Hematopoietic multipotent progenitor cell (in vitro differentiated cells): Measurements from ENCODE around the gene ODF4. TPM values are rescaled to one million over a fixed set of nuclear protein-coding genes. Genes with fewer than 3 reads are reported as not detected.

Experiments used
- DNase-seq, 3 donors: peaks; one replicate each; pipeline ENCODE4 v3.0.0-alpha.2; 2011 to 2015; ENCODE audit warnings: low read depth in 2 of 3, low spot score in 2 of 3
- total RNA-seq: library from RNA; depleted of rRNA; stranded (reverse); fragments of >200 nt; gene quantifications from one replicate; pipeline ENCODE4 v1.2.3, GENCODE V29; 2012

The ODF4 gene, protein sequence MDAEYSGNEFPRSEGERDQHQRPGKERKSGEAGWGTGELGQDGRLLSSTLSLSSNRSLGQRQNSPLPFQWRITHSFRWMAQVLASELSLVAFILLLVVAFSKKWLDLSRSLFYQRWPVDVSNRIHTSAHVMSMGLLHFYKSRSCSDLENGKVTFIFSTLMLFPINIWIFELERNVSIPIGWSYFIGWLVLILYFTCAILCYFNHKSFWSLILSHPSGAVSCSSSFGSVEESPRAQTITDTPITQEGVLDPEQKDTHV
- total RNA-seq, result not detected

DNA sequence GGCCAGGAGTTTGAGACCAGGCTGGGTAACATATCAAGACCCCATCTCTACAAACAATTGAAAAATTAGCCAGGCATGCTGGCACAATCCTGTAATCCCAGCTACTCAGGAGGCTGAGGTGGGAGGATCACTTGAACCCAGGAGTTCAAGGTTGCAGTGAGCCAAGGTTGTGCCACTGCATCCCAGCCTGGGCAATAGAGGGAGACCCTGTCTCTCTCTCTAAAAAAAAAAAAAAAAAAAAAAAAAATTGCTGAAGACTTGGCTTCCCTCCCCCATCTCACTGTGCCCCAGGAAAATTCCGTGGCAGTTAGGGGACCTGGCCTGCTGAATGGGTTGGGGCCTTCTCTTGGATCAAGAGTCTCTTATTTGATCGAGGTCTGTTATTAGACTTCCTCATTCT is at the start of gene ODF4:
ODF4 (plus strand) TSS at position 301 of the 400 bp plus-strand sequence. CDS start 212 bp downstream, outside the sequence.
- DNase-seq, result no peak

DNA sequence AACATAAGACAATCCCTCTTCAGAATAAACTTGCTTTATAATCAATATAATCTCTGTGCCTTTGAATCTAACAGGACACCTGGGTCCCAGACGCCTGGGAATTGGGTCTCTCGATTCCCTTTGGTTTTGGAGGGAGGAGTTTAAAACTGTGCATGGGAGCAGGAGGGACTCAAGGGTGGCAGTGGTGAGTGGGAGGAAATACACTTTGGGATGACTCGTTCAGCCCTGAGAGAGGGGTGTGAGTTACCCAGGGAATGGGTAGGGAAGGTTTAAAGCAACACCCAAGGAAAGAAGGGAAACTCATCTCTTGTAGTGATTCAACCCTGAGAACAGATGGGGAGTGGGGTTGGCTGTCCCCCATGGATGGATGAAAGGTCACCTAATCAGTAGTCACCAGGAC is 49.6 kb upstream of the ODF4 start:
- DNase-seq, result no peak

GRCh38 chr17:8292639-8293395 is 46.8 kb upstream of the ODF4 start:
- no peak for DNase-seq

DNA sequence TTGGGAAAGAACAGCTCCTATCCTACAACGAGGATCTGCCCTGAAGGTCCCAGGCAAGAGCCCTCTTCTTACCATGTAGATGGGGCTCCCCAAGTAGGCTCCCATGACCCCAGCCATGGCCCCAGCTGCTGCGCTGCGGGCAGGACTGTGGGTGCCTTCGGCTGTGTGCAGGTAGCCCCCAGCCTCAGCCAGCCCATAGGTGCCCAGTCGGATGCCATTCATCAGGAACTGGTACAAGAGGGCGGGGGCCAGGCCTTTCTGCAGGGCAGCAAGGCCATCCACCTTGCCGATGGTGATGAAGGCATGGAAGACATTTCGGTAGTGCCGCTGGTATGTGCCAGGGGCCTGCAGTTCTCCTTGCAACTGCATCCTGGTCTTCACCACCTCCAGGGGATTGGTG is 45.3 kb upstream of the ODF4 start:
- DNase-seq, result no peak

GRCh38 chr17:8294814-8295316 is 44.8 kb upstream of the ODF4 start:
- no peak for DNase-seq

DNA sequence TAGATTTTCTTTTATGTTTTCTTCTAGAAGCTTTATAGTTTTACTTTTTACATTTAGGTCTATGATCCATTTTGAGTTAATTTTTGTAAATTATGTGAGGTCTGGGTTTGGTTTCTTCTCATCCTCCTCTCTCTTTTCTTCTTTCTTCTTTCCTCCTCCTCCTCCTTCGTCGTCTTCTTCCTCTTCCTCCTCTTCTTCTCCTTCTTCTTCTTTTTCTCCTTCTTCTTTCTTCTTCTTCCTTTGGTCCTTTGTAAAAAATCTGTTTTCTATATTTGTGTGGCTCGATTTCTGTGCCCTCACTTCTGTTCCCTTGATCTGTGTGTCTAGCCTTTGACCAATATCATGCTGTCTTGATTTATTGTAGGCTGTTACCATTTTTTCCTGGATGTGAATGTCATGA is 39.4 kb upstream of the ODF4 start:
- no peak for DNase-seq

GRCh38 chr17:8300627-8301242 is 38.9 kb upstream of the ODF4 start:
- peak; percentile 52 to 78 (median 63) for DNase-seq

GRCh38 chr17:8310601-8311123 is 29.0 kb upstream of the ODF4 start:
- DNase-seq, result no peak

- no peak for DNase-seq
Observed at GRCh38 chr17:8311131-8311790, 28.4 kb upstream of the ODF4 start.

DNA sequence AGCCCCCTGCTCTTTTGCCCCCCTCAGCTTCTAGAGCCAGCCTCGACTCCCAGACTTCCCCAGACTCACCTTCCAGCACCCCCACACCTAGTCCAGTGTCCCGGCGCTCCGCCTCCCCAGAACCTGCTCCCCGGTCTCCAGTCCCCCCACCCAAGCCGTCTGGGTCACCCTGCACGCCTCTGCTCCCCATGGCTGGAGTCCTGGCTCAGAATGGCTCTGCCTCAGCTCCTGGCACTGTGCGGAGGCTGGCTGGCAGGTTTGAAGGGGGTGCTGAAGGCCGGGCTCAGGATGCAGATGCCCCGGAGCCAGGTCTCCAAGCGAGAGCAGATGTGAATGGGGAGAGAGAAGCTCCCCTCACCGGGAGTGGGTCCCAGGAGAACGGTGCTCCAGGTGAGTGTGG is 27.4 kb upstream of the ODF4 start:
- no peak for DNase-seq

DNA sequence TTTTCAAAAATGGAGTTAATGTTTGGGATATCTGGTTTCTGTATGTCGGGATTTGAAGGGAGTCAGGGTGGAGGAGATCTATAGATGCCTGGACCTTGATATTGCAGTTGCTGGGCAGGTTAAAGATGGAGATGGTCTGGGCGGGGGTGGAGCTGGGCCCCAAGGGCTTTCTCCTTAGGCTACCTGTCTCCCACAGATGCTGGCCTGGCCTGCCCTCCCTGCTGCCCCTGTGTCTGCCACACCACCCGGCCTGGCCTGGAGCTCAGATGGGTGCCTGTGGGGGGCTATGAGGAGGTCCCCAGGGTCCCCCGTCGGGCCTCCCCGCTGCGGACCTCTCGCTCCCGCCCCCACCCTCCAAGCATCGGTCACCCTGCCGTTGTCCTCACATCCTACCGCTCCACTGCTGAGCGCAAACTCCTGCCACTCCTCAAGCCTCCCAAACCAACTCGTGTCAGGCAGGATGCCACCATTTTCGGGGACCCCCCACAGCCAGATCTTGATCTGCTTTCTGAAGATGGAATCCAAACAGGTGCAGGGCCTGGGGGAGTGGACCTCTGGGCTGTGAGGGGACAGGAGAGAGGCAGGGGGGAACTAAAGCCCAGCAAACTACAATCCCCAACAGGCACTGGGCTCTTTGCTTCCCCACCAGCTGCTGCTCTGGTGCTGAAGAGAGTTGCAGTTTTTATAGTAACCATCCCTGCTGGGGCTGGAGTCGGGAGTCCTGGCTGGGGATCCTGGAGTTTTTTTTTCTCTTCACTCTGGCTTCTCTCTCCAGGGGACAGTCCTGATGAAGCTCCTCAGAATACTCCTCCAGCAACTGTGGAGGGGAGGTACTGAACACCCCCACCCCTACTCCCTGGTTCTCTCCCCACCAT is 26.7 kb upstream of the ODF4 start:
- DNase-seq, result no peak

DNA sequence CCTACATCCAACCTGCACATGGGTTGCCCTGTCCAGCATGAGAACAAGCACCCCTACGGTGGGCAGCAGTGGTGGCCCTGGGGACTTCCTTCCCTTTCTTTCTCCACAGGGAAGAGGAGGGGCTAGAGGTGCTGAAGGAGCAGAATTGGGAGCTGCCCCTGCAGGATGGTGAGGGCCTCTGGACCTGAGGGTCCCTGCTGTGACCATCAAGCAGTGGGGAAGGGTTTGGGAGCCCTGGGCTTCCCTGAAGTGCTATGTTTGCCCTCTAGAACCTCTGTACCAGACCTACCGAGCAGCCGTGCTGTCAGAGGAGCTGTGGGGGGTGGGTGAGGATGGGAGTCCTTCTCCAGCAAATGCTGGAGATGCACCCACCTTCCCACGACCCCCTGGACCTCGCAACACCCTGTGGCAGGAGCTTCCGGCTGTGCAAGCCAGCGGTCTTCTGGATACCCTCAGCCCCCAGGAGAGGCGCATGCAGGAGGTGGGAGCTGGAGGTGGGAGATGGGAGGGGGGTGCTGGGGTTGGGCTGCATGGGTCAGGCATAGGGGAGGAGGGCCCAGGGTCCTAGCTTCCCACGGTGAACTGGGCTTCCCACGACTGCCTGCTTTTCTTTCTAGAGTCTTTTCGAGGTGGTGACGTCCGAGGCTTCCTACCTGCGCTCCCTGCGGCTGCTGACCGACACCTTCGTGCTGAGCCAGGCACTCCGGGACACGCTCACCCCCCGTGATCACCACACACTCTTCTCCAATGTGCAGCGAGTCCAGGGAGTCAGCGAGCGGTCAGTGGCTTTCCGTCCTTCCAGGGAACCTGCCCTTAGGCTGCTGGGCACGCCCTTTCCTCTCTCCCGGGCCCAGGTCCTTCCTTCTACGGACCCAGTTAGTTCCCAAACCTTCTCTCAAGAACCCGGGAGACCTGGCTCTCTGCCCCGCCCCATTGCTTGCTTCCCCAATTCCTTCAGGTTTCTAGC is 24.6 kb upstream of the ODF4 start:
- no peak for DNase-seq

GRCh38 chr17:8315764-8316217 is 23.8 kb upstream of the ODF4 start:
- DNase-seq, result no peak

GRCh38 chr17:8318010-8318935 is 21.4 kb upstream of the ODF4 start:
- DNase-seq, result no peak

GRCh38 chr17:8320262-8320661 is 19.4 kb upstream of the ODF4 start:
- DNase-seq, result no peak

GRCh38 chr17:8320990-8321389 is 18.6 kb upstream of the ODF4 start:
- DNase-seq, result no peak

DNA sequence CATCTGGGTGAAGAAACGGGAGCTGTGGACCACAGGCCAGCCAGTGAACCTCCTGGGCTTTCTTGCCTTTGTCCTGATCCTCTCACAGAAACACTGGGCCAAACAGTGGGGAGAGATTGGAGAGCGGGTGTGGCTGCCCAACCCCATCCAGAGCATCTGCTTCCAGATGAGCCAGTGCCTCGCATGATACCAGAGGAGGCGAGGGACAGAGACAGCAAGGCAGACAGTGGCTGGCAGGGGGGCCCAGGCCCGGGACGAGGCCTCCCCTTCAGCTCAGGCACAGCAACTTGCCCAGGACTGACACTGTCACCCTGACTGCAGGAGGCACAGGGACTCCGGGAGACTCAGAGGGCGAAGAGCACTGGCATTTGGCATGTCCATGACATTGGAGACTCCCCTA is 17.6 kb upstream of the ODF4 start:
- no peak for DNase-seq

DNA sequence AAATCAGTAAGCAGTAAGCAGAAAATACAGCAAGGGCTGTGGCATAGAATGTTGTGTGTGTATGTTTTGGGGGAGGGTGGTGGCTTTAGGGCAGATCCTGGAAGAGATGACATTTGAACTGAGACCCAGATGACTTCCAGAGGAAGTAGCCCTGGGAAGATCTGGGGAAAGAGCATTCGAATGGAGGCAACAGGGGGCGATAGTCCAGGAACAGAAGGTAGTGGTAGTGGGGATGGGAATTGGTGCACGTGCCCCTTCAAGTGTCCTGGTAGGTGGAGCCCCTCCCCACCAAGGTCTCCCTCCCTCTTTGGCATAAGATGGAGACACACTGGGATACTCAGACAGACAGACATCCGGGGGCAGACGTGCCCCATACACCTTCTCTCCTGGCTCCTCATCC is 15.5 kb upstream of the ODF4 start:
- DNase-seq, result no peak
